GM12878 (cell line): Measurements from ENCODE around the gene BBC3. TPM values are rescaled to one million over a fixed set of nuclear protein-coding genes. Genes with fewer than 3 reads are reported as not detected.

Experiments
- ATF2 ChIP-seq: IDR thresholded peaks from 2 replicates; pipeline ENCODE4 v1.6.1; 2012; ENCODE audit warnings: low read length, inconsistent platforms
- ATF3 ChIP-seq: IDR thresholded peaks from 2 replicates; pipeline ENCODE4 v1.6.1; 2011; ENCODE audit warnings: low read depth, mild to moderate bottlenecking, low read length, moderate library complexity, borderline replicate concordance; ENCODE audit errors: extremely low read depth
- BCL11A ChIP-seq: IDR thresholded peaks from 2 replicates; pipeline ENCODE4 v1.6.1; 2011; ENCODE audit warnings: low read depth, low read length
- BHLHE40 ChIP-seq, 2 experiments: fragments of 450-650 bp in 1 of 2; IDR thresholded peaks; 2 replicates each; pipeline ENCODE4 v1.6.1; 2011 to 2017; ENCODE audit warnings: low read depth in 2 of 2, borderline replicate concordance in 1 of 2, improper control_type of control experiment in 1 of 2, low read length in 1 of 2, mild to moderate bottlenecking in 1 of 2
- E2F8 ChIP-seq: fragments of 450-650 bp; IDR thresholded peaks from 2 replicates; pipeline ENCODE4 v1.6.1; 2018; ENCODE audit warnings: mild to moderate bottlenecking, low read depth, moderate library complexity; ENCODE audit not compliant: partially characterized antibody
- FOXM1 ChIP-seq: IDR thresholded peaks from 2 replicates; pipeline ENCODE4 v1.6.1; 2012; ENCODE audit warnings: low read depth, mild to moderate bottlenecking, inconsistent platforms, low read length, moderate library complexity
- HCFC1 ChIP-seq: fragments of 150-350 bp; IDR thresholded peaks from 2 replicates; pipeline ENCODE4 v1.6.1; 2014; ENCODE audit warnings: low read length
- KDM1A ChIP-seq: fragments of 200-600 bp; sonication (generic); IDR thresholded peaks from 2 replicates; pipeline ENCODE4 v1.6.1; 2016; ENCODE audit warnings: borderline replicate concordance
- KLF5 ChIP-seq: fragments of 450-650 bp; IDR thresholded peaks from 2 replicates; pipeline ENCODE4 v1.6.1; 2014; ENCODE audit warnings: mild to moderate bottlenecking; ENCODE audit not compliant: partially characterized antibody
- MAX ChIP-seq: IDR thresholded peaks from 2 replicates; pipeline ENCODE4 v1.6.1; 2012; ENCODE audit warnings: low read depth, low read length, improper control_type of control experiment
- MYC ChIP-seq: IDR thresholded peaks from 2 replicates; pipeline ENCODE4 v1.6.1; 2011; ENCODE audit warnings: mild to moderate bottlenecking, low read length, moderate library complexity, inconsistent platforms; ENCODE audit not compliant: insufficient read depth, insufficient replicate concordance, insufficient read length, severe bottlenecking
- NFIC ChIP-seq: IDR thresholded peaks from 2 replicates; pipeline ENCODE4 v1.6.1; 2012; ENCODE audit warnings: low read depth, mild to moderate bottlenecking, inconsistent platforms, low read length, moderate library complexity
- NKRF ChIP-seq: fragments of 450-650 bp; conservative IDR thresholded peaks from 2 replicates; pipeline ENCODE4 v1.6.1; 2017; ENCODE audit warnings: mild to moderate bottlenecking, moderate library complexity
- NRF1 ChIP-seq: conservative IDR thresholded peaks from 2 replicates; pipeline ENCODE4 v1.6.1; 2011; ENCODE audit warnings: mild to moderate bottlenecking, low read depth, low read length, improper control_type of control experiment
- SREBF1 ChIP-seq: IDR thresholded peaks from 2 replicates; pipeline ENCODE4 v1.6.1; 2012; ENCODE audit warnings: mild to moderate bottlenecking, low read length
- TARDBP ChIP-seq: IDR thresholded peaks from 2 replicates; pipeline ENCODE4 v1.6.1; 2016; ENCODE audit warnings: borderline replicate concordance
- USF1 ChIP-seq: IDR thresholded peaks from 2 replicates; pipeline ENCODE4 v1.6.1; 2011; ENCODE audit warnings: borderline replicate concordance, low read depth, mild to moderate bottlenecking, moderate library complexity, mixed read lengths, low read length; ENCODE audit not compliant: insufficient read depth; ENCODE audit errors: extremely low read length
- ZBTB33 ChIP-seq: fragments of 450-650 bp; IDR thresholded peaks from 2 replicates; pipeline ENCODE4 v1.6.1; 2017; ENCODE audit warnings: mild to moderate bottlenecking
- ZNF384 ChIP-seq: IDR thresholded peaks from 2 replicates; pipeline ENCODE4 v1.6.1; 2012; ENCODE audit warnings: low read depth, mild to moderate bottlenecking, low read length, improper control_type of control experiment, borderline replicate concordance
- polyA plus RNA-seq, 11 experiments: library from polyadenylated mRNA; depleted of rRNA in 4 of 11; unstranded in 6 of 11; stranded (reverse) in 5 of 11; fragments of >200 nt; fragmentation: Nextera tagmentation in 4 of 11; fragmentation: Illumina TruSeq in 1 of 11; extraction: Ambion mirVana in 4 of 11; extraction: Trizol in 1 of 11; gene quantifications; 1 replicate in 1 of 11; 2 replicates in 10 of 11; pipeline versions ENCODE4 v1.2.1 to v1.2.3, GENCODE V29; 2011 to 2016; ENCODE audit warnings: inconsistent platforms in 2 of 11, missing spikeins in 2 of 11, low read depth in 1 of 11
- total RNA-seq, 4 experiments: library from RNA; depleted of rRNA in 3 of 4; stranded (reverse); fragments of >200 nt in 3 of 4; fragmentation: Illumina TruSeq in 1 of 4; extraction: Trizol in 1 of 4; gene quantifications; 2 replicates each; pipeline versions ENCODE4 v1.2.1 to v1.2.3, GENCODE V29; 2013 to 2021

BBC3 gene
- total and polyA plus RNA-seq, 10 of the 15 experiments (the other 5 are each of a cell fraction or from before 2014, with no cell fraction given) = 0.10 to 17.9 (median 7.5) TPM

- peak in 1 of 2 experiments; percentile 27; a peak in 1 of 4 replicates for TF ChIP-seq BHLHE40 (IDR thresholded peaks at IDR 0.05; ENCODE audit: borderline replicate concordance in 1 of 2, low read depth in 2 of 2, low read length in 1 of 2)
- no peak for TF ChIP-seq KLF5
- TF ChIP-seq NFIC = no peak
- TF ChIP-seq HCFC1 = no peak
- TF ChIP-seq SREBF1 = no peak
- TF ChIP-seq FOXM1 = no peak
- peak; percentile 58 for TF ChIP-seq NKRF
- TF ChIP-seq E2F8 = peak; percentile 22
- no peak for TF ChIP-seq ZNF384
- no peak for TF ChIP-seq MYC
- no peak for TF ChIP-seq TARDBP
- TF ChIP-seq ZBTB33 = no peak
- TF ChIP-seq BCL11A = no peak
- no peak for TF ChIP-seq KDM1A
- no peak for TF ChIP-seq USF1
- TF ChIP-seq NRF1 = no peak
- no peak for TF ChIP-seq ATF3
- no peak for TF ChIP-seq ATF2
- no peak for TF ChIP-seq MAX
Observed at GRCh38 chr19:47274071-47274890, 43.3 kb upstream of the BBC3 start, which contains the start of gene INAFM1 (continued).
